HG03439 (cell line): ENCODE results near the gene TAGAP.
A peak's percentile ranks its signal among the peaks of the same experiment; 100 is the strongest.
"Not testable (repeated sequence)": the region's sequence is repeated elsewhere in the genome, so short reads cannot be mapped to it uniquely, and the experiment has no call there.

Experiments
- ATAC-seq: cut with Tn5 transposase; IDR thresholded peaks from one replicate; pipeline ENCODE4 v1.9.1; 2021; ENCODE audit warnings: mild to moderate bottlenecking, moderate library complexity; ENCODE audit not compliant: unreplicated experiment

The TAGAP gene

GRCh38 chr6:159017757-159018559 is 26.8 kb downstream of the TAGAP start:
- ATAC-seq = no peak

- ATAC-seq = no peak
Measured at GRCh38 chr6:159014406-159014805, 30.4 kb downstream of the TAGAP start.

DNA sequence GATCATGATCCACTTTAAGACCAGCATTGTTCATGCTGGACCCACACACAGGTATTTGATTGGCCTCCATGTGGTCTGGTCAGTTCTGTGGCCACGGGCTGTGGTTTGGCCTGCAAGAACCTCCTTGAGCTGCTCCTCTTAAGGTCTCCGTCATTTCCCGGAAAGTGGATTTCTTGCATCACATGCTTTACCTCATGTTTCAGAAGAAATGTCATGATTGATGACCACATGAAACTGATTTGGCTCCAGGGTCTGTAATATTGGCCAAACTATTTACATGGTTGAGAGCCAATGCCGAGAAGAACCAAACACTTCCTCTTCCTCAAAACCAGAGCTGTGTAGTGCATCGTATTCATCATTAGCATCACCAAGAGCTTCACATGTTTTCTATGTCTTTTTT is 31.6 kb downstream of the TAGAP start:
- no peak for ATAC-seq

- no peak for ATAC-seq
Measured at GRCh38 chr6:159012201-159012600, 32.6 kb downstream of the TAGAP start.

DNA sequence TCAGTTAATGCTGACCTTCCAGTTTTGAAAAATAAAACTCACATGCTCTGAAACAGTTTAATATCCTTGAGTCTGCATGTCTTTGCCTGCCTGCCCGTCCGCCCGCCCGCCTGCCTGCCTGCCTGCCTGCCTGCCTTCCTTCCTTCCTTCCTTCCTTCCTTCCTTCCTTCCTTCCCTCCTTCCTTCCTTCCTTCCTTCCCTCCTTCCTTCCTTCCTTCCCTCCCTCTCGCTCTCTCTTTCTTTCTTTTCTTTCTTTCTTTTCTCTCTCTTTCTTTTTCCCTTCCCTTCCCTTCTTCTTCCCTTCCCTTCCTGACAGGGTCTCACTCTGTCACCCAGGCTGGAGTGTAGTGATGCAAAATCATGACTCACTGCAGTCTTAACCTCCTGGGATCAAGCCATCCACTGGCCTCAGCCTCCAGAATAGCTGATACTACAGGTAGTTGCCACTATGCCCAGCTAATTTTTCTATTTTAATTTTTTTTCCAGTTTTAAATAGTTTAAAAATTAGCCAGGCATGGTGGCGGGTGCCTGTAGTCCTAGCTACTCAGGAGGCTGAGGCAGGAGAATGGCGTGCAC is 34.7 kb downstream of the TAGAP start:
- ATAC-seq = not testable (repeated sequence)

DNA sequence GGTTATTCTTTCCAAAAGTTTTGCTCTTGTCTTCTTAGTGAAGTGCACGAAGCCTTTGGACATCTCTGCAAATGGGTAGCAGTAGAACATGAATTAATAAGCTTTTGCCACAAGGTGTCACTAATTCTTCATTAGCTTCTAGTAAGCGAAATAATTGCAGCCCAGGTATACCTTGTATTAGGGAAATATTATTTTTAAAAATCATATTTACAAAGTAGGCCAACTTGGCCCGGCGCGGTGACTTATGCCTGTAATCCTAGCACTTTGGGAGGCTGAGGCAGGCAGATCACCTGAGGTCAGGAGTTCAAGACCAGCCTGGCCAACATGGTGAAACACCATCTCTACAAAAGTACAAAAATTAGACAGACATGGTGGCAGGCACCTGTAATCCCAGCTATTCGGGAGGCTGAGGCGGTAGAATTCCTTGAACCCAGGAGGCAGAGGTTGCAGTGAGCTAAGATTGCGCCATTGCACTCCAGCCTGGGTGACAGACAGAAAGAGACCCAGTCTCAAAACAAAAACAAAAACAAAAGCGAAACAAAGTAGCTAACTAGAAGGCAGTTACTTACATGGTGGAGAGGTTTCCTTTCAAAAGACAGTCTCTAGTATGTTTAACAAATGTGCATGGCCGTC is 36.0 kb downstream of the TAGAP start:
- no peak for ATAC-seq

GRCh38 chr6:159007510-159007909 is 37.3 kb downstream of the TAGAP start:
- ATAC-seq = no peak

GRCh38 chr6:159005436-159005835 is 39.4 kb downstream of the TAGAP start:
- ATAC-seq = no peak

GRCh38 chr6:159004592-159004991 is 40.2 kb downstream of the TAGAP start:
- no peak for ATAC-seq

DNA sequence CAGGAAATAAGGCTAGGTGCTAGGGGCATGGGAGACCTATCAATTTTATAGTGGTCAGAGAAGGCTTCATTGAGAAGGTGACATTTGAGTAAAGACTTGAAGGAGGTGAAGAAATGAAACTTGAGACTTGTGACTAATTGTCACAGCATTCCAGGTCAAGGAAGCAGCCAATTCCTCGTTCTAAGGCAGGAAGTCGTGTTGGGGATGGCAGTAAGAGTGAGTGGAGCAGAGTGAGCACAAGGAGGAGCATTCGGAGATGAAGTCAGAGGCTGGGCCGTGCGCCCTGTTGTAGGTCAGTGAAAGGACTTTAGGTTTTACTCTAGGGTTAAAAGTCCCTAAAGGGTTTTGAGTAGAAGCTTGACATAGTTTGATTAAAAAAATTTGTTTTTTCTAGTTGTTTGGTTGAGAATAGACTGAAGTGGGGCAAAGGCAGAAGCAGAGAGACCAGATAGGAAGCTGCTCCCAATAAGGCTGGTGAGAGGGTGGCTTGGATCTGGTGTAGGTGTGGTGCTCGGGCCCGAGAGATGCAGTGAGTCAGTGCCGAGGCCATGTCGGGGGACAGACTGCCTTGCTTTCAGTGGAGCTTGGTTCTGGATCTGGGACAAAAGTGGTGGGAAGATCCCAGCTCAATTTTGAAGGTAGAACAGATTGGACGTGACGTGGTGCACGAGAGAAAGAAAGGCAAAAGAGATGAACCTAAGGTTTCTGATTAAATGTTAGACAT is 42.2 kb downstream of the TAGAP start:
- ATAC-seq = no peak

DNA sequence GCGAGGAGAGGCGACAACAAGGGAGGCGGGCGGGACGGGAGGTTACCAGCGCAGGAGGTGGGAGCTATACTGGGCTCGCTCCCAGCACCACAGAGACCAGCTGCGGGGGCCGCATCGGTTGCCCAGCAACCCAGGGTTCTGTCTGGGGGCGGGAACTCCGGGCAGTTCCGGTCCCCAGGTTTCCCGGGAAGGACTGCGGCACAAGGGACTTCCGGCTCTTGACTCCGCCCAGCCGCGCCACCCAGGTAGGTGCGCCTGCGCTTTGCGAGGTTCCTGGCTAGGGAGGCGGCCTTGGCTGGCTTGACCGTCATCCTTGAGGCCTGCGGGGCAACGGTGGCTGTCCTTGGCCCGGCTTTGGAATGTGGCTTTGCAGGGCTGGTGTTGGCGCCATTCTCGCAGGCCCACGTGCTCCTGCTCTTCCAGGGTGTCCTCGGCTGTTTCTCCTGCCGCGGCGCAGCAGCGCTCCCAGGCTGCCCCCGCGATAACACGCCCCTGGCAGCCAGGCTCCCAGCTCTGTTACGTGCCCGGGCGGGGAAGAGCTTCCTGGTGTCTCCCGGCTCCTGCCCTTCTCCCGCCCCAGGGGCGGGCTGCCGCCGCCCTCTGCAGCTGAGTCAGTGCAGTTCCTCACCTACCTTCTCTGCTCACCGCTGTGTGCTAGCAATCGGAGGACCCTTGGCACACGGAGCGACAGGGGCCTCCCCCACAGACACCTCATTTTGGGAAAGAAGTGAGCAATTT is 45.0 kb downstream of the TAGAP start, which contains the start of gene RSPH3:
TSS of gene RSPH3 (minus strand) at position 537 of the 738 bp plus-strand sequence. CDS start 652 bp downstream, outside the sequence.
- ATAC-seq = peak; percentile 91

GRCh38 chr6:158999154-158999665 is 45.6 kb downstream of the TAGAP start:
- ATAC-seq = peak; percentile 39

DNA sequence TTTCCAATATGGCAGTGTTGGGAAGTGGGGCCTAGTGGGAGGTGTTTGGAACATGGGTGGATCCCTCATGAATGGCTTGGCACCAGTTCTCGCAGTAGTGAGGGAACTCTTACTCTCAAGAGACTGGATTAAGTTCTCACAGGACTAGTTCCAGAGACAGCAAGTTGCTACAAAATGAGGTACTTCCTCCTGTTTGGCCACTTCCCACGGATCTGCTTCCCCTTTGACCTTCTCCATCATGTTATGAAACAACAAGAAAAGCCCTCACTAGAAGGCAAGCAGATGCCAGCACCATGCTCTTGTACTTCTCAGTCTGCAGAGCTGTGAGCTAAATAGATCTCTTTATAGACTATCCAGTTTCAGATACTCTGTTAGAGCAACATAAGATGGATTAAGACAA is 47.9 kb downstream of the TAGAP start:
- no peak for ATAC-seq

DNA sequence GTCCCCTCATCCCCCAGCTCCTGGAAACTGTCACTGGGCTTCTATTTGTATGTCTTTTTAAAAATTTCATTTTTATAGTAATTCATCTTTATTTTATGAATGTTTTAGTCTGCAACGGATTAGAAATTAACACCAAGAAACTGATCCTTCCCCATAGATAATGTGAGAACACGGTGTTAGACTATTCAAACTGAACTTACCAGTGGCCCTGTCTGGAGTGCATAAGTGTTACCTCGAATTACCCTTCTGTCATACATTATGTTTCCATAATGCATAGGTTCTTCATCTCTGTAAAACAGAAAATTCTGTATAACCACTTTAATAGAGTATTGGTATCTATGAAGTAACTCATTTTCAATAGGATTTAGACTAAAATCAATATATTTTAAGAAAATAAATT is 51.2 kb downstream of the TAGAP start:
- no peak for ATAC-seq

DNA sequence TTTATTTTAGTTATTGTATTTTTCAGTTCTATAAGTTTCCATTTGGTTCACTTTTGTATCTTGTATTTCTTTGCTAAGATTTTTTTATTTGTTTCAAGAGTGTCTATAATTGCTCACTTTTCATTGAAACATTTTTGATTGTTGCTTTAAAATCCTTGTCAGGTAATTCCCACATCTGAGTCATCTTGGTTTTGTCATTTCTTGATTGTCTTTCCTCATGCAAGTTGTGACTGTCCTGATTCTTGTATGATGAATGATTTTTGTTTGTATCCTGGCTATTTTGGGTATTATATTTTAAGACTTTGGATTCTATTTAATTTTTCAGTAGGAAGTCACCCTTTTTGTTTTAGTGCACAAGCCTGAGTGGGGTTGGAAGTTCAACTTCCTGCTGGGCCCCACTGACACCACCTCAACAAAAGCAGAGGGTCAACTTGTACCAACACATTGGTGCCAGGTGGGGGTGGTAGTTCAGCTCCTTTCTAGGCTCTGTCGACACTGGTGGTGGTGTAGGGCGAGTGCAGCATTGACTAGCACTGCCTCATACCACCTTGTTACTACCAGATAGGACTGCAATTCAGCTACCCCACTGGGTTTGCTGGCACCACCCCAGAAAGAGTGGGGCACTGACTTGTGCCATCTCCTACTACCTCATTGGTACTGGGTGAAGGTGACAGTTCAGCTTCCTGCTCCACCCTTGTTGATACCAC is 53.6 kb downstream of the TAGAP start:
- no peak for ATAC-seq

DNA sequence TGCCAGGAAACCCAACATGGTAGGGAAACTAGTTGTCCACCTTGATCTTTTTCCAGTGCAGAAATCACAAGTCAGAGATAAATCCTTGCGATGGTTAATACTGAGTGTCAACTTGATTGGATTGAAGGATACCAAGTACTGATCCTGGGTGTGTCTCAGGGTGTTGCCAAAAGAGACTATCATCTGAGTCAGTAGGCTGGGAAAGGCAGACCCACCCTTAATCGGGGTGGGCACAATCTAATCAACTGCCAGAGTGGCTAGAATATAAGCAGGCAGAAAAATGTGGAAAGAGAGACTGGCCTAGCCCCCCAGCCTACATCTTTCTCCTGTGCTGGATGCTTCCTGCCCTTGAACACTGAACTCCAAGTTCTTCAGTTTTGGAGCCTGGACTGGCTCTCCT is 55.1 kb downstream of the TAGAP start:
- not testable (repeated sequence) for ATAC-seq

GRCh38 chr6:158988477-158988876 is 56.3 kb downstream of the TAGAP start:
- ATAC-seq = no peak

DNA sequence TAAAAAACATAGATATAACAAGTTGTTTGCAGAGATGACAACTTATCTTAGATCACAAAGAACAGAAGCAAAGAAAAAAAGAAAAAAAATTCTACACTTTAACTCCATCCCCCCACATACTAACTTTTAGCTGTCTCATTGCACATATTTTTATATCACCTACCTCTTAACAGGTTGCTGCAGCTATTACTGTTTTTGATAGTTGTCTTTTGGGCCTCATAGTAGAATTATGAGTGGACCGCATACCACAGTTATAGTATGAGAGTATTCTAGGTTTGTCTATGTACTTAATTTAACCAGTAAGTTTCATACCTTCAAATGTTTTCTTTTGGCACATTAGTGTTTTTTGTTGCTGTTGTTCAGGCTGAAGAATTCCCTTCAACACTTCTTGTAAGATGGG is 57.1 kb downstream of the TAGAP start:
- ATAC-seq = no peak
